HG02588 (cell line): ENCODE results near the gene VAV3.

ENCODE experiments used
- ATAC-seq: cut with Tn5 transposase; IDR thresholded peaks from one replicate; pipeline ENCODE4 v1.9.1; 2021; ENCODE audit warnings: mild to moderate bottlenecking, moderate library complexity; ENCODE audit not compliant: unreplicated experiment

The VAV3 gene

GRCh38 chr1:107936498-107937481, 28.2 kb downstream of the VAV3 start:
- ATAC-seq, result no peak

DNA sequence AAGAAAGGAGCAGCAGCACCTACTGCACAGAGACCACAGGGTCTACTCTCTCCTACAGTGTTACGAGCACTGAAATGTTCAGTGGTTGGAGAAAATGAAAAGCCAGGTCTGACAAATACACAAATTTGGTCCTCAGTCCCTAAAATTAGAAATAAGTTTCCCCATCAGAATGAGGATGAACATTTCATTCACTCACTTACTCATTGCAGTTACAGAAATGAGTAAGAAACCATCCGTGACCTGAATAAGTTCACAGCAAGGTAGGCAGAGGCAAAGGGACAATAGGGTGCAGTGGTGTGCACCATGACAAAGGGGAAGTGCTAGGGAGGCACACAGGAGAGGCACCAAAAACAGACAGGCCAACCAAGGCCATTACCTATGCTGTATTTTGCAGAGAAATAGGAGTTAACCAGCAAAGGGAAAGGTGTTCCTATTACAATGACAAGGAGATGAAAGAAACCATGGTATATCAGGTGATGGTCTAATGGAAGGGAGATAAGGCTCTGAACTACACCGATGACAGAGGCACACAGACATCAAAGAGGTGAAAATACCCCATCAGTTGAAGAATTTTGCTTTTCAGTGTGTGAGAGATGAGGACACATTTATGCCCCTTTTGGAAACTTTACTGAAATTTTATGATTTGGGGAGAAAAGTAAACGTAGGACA, 29.4 kb downstream of the VAV3 start:
- ATAC-seq, result peak; percentile 91

DNA sequence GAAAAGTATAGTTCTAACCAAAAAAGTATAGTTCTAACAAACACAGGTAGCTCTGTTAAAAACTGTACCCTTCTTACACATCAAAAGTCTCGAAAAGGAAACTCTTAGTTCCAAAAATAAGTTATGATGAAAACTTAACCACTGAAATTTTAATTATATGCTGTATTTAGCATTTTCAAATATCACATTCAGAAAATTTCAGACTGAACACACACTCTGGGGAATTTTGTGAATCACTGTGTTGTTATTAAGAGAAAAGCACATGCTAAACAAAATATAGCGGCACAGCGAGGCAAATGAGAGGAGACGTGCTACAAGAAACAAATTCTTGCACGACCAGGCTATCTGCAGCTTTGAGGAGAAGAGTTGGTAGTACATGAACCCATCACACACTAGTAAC, 30.4 kb downstream of the VAV3 start:
- ATAC-seq, result no peak

- ATAC-seq, result no peak
Measured at GRCh38 chr1:107933736-107934135, 31.2 kb downstream of the VAV3 start.

DNA sequence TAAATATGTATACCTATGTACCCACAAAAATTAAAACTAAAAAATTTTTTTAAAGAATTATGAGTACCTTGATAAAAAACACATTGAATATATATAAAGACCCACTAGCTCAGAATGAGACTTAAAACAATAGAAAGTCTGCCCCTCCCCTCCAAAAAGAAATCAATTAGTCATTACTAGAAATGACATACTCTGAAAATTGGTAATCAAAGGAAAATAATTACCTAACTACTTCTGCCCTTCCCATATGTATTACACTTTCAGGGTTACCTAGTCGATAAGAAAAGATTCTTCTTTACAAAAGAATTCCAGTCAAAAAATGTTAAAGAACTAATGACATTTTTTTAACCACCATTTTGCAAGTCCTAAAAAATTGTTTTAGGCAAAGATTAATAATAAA, 34.7 kb downstream of the VAV3 start:
- no peak for ATAC-seq

GRCh38 chr1:107927820-107928219, 37.2 kb downstream of the VAV3 start:
- no peak for ATAC-seq

GRCh38 chr1:107926436-107927080, 38.4 kb downstream of the VAV3 start:
- no peak for ATAC-seq

GRCh38 chr1:107925565-107925964, 39.4 kb downstream of the VAV3 start:
- ATAC-seq, result no peak

DNA sequence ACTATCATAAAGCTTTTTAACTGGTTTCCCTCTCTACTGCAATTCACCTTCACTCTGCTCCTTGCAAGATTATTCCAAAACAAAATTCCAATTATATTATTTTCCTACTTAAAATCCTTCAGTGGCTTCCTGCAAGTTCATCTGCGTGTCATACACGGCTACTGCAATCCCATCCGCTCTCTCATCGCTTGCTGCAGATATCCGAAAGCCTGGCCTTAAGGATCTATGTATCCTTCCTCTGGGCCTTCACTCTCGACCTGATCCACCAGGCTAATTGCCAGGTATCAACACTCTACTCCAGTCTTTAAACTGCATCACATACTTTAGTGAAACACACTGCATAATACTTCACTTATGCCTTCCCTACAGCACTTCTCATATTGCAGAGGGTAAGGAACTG, 44.0 kb downstream of the VAV3 start:
- no peak for ATAC-seq

- no peak for ATAC-seq
Measured at GRCh38 chr1:107920561-107920960, 44.4 kb downstream of the VAV3 start.

- ATAC-seq, result no peak
Measured at GRCh38 chr1:107919953-107920352, 45.0 kb downstream of the VAV3 start.

DNA sequence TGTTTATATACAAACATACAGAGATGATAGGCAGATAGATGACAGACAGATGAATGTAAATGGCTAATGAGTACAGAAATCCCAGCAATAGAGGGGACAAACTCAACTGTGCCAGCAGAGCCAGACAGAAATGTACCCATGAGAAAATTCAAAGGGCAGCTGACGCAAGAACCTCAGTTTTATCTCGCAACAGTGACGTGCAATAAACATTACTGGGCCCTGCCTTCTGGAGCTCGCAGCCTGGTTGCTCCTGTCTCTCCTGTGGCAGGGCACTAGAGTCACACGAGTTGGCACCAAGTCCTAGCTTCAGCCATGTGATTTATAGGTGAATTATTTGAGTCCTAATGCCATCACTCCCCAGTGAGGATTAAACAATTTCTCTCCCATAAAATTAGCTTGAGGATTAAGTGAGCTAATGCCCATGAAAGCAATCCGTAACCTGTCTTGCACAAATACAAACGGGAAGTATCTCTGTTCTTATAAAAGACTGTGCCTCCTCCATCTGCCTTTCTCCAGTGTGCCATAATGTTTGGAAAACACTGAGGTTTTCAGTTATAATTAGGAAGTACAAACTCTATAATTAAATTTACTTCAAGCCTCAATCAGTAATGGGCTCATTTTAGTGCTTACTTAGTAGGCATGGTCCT, 50.7 kb downstream of the VAV3 start:
- no peak for ATAC-seq

DNA sequence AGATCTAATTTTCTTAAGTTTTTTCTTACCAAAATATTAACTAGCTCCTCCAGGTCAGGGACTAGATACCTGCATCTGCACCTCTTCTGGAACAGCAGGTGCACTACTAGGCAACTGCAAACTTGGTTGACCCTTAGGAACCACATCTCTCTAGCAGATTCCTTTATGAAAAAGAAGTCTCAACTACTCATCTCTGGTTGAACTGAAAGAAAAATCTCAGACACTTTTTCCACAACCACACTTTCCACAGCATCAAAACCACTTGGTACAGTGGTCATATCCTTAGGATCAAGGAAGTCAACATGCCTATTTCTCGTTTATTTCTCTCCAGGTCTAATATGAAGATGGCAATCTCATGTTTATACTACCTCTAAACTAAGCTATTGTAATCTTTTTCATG, 52.3 kb downstream of the VAV3 start:
- ATAC-seq, result no peak

- ATAC-seq, result no peak
Measured at GRCh38 chr1:107900090-107900945, 64.7 kb downstream of the VAV3 start.

DNA sequence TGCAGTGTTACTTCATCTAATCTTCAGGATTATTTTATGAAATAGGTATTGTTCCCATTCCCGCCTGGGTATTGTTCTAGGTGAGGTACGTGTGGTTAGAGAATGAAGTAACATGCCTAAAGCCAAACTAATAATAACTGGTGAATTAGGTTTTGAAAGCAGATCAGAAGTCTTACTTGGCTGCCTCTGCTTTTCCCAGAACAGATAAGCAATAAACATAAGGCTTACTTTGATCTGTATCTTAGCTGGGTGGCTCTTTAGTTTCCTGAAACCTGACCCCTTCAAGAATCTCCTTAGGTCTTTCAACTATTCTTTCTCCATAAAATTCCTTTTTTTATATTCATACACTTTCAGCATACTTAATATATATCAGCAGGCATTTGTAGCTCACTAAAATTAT, 65.3 kb downstream of the VAV3 start:
- no peak for ATAC-seq

DNA sequence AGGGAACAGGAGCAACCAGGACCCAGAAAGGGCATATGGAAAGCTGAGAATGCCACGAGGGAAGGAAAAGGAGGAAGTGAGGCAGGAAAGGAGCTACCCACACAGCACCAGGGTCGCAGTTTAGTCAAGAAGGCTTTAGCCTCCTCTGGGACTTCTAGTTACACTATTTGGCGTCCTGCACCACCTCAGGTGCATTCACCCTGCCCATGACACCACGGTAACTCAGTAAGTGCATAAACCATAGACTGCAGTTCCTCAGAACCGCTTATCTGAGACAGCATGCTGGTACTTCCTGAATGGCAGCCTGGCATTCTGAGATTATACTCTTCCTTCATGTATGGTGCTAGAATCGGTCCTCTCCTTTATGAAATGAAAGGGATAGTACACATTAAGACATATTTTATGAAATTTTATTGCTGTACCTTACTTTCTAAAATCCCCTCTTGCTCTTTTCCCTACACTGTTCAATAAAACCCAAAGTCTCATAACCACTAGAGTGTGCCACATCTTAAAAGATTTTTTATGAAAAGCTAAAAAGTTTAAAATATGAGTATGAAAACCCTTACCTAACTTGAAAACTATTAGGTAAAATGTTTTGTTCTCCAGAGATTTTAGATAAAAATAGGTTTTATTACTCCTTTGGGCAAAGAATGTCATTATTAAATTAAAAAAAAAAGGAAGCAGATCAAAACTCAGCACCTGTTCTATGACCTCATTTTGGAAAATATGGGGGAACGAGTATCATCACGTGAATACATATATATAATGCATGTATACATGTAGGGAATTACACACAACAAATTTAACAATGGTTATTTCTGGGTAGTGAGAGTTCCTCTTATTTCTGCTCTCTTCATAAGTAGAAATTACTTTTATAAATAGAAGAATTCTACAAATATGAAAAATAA, 67.3 kb downstream of the VAV3 start:
- ATAC-seq, result no peak

DNA sequence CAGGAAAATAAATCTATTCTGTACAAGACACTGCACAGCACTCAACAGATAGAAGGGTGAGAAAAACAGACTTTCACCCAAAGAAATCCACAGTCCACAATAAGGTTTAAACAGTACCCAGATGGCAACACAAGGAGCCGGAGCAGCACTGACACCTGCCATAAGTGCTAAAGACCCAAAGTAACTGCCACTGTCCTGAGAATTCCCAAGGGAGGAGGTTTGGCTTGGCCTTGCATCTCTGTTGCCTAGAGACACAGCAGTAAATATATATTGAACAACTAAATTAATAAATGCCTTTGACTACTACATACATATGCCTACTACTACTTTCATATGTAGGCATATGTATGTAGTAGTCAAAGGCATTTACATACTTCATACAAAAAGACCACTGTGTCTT, 68.0 kb downstream of the VAV3 start:
- ATAC-seq, result no peak

GRCh38 chr1:107896401-107896800, 68.6 kb downstream of the VAV3 start:
- no peak for ATAC-seq
